HG02623 (cell line): ENCODE results near the gene PHPT1.
A peak's percentile ranks its signal among the peaks of the same experiment; 100 is the strongest.
"Not testable (repeated sequence)": the region's sequence is repeated elsewhere in the genome, so short reads cannot be mapped to it uniquely, and the experiment has no call there.

Source experiments
- ATAC-seq: cut with Tn5 transposase; IDR thresholded peaks from one replicate; pipeline ENCODE4 v1.9.1; 2021; ENCODE audit warnings: moderate library complexity; ENCODE audit not compliant: unreplicated experiment

PHPT1 gene

GRCh38 chr9:136883670-136884069 lies 34.5 kb downstream of the PHPT1 start:
- not testable (repeated sequence) for ATAC-seq

GRCh38 chr9:136885950-136886578 lies 36.9 kb downstream of the PHPT1 start, which contains the start of gene TRAF2:
TSS of gene TRAF2 (plus strand) at chr9:136886516. CDS start at chr9:136898741, 12,225 bp downstream.
- peak; percentile 81 for ATAC-seq

GRCh38 chr9:136886610-136887597 lies 37.7 kb downstream of the PHPT1 start:
- ATAC-seq = peak; percentile 15

- no peak for ATAC-seq
Observed at GRCh38 chr9:136888454-136888853, 39.2 kb downstream of the PHPT1 start.

GRCh38 chr9:136889858-136890257 lies 40.6 kb downstream of the PHPT1 start:
- no peak for ATAC-seq

- no peak for ATAC-seq
Observed at GRCh38 chr9:136890661-136891060, 41.5 kb downstream of the PHPT1 start.

GRCh38 chr9:136896027-136896426 lies 46.8 kb downstream of the PHPT1 start:
- no peak for ATAC-seq

GRCh38 chr9:136898483-136899100 lies 49.4 kb downstream of the PHPT1 start:
- ATAC-seq = no peak

- peak; percentile 43 for ATAC-seq
Observed at GRCh38 chr9:136899196-136899595, 50.0 kb downstream of the PHPT1 start.

GRCh38 chr9:136900556-136900955 lies 51.3 kb downstream of the PHPT1 start:
- no peak for ATAC-seq
